WI38 (cell line): ENCODE data around the gene RCOR1.

Source experiments
- H3K4me3 ChIP-seq: 2 replicates; pipeline ENCODE4 v1.5.1; 2011; ENCODE audit warnings: low read depth, mild to moderate bottlenecking, control low read depth, low read length
- CTCF ChIP-seq: IDR thresholded peaks from 2 replicates; pipeline ENCODE4 v1.5.1; 2012; ENCODE audit warnings: low read depth, mild to moderate bottlenecking, control low read depth, low read length

The RCOR1 gene

DNA sequence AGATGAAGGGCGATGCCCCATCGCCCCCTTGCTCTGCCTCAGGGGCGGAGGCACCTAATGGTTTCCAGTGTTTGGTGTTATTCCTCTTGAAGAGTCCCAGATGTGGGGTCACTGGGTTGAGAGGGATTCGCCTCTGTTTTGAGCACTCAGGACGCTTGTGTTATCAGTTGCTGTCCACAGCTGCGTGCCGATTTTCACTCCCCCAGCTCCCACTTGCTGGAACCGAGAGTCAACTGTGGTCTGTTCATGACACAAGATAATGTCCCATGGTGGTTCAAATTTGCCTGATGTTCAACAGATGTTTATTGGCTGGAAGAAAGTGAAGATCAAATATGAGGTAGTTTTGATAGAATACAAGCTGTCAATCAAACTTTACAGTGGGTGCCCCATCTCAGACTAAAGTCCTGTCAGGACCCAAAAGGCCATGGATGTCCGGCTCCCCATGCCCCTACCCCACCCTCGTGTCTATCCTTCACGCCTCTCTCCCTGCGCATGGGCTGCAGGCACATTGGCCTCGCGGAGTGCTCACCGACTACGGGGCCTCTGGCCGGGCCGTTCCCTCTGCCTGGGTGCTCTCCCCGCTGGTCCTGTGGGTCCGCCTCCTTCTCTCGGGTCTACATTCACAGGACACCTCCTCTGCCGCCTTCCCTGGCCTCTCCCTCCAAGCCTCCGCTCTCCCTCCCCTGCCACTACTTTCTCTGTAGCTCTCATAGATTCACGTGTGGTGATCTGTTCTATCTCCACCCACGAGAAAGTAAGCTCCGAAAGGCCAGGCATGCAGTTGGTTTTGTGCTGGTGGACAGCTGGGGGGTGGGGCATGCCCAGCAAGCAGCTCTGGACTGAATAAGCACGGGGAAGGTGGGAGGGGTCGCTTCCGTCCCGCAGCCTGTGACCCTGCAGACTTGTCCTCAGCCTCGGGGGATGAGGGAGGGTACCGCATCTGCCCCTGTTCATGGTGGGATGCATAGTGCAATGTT, 178.0 kb downstream of the RCOR1 start:
- TF ChIP-seq CTCF = no peak

DNA sequence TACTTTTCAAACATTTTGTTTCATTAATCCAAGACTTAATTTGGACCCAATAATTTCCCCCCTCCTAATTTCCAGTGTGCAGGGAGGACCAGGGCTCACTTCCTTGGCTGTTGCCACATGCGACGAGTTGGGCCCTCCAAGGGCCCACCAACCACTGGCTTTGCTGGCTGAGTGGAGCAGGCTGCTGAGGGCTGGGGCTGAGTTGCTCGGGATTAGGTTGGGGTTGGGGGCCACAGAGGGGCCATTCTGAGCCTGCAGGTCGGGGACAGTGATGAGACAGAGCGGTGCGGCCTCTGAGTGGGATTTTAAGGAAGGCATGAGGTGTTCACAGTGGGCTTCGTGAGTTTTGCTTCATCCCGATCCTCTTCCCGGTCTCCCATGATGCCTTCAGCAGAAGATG, 178.7 kb downstream of the RCOR1 start:
- no peak overlapping the region for H3K4me3 ChIP-seq
- TF ChIP-seq CTCF = no peak

More for the DNA sequence above, 178.0 kb downstream of the RCOR1 start:
- H3K4me3 ChIP-seq = no peak overlapping the region

- TF ChIP-seq CTCF = no peak
- H3K4me3 ChIP-seq = no peak overlapping the region
Measured at GRCh38 chr14:102772781-102773570, 180.5 kb downstream of the RCOR1 start.

DNA sequence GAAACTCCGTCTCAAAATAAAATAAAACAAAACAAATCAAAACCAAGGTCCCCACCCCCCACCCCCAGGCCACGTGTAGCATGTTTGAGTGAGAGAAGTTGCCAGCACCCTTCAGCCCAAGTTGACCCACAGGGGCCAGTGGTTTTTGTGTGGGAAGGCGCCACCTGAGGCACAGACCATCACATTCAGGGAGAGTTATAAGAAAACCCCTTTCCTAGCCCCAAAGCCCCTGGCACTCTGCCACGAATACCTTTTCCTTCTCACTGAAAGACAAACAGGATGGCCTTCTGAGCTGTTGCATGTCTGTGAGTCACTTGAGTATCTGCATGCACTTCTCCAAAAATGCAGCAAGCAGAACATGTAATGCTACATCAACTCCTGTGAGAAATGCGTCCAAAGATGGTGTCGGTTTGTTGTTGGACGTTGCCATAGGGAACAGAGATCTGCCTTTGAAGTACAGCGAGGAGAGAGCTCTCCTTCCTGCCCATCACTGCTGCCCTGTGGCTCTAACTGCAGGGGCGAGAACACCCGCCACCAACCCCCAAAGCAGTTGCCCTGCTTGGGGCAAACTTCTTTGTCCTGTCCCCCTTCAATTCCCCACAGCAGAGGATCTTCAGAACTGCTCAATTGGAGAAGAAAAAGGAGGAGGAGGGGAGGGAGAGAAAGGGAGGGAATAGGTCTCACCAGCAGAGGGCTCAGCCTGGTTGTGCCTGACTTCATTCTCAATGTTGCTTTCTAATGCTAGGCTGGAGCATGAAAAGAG, 182.1 kb downstream of the RCOR1 start:
- peak overlapping the region; percentile 31; the same call in 1 of the 2 replicates for H3K4me3 ChIP-seq
- TF ChIP-seq CTCF = peak; percentile 75

DNA sequence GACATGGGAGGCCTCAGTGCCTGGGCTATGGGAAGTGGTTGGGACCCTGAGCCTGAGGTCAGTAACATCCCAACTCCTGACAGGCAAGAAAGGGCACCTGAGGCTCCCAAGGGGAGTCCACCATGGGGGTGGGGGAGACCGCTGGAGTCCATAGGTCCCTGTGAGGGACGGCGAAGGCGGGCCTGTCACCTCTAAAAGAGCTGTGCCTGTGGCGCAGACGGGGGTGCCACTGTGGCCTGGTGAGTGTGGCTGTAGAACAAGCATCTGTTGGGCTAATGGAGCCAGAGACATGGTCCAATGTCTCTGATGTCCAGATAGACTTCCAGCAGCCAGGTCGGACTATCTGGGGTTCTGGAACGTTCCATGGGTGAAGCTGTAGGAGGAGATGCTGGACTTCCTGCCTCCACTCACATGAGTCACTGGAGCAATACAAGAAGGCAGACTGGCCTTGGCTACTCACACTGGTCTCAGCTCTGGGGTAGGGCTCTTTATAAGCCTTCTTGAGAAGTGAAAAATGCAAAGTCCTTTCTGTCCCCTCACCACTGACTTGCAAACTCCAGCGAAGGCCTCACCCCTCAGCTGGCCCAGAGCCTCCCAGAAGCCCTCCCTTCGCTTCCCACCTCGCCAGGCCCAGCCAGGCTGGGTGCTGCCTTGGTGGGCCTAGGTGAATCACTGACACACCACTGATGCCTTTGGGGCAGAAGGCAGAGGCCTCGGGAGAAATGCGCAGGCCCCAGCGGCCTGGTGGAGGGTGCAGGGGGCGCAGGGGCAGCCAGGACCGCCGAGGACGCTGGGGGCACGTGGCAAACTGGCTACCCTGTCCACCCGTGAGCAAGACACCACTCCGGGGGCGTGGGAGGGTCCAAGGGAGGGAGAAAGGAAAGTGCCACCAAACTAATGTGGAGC, 183.7 kb downstream of the RCOR1 start:
- TF ChIP-seq CTCF = no peak
- H3K4me3 ChIP-seq = no peak overlapping the region
